Coronary artery (tissue), 2 donors: ENCODE data around the gene PBX3.

Experiments
- DNase-seq: peaks from one replicate; pipeline ENCODE4 v3.0.0-alpha.2; 2017; ENCODE audit warnings: low spot score
- H3K27ac ChIP-seq, 2 donors: fragments of 200-600 bp; sonication (generic); one replicate each; pipeline ENCODE4 v1.5.1; 2016 to 2019
- H3K4me3 ChIP-seq: fragments of 200-600 bp; sonication (generic); 2 replicates; pipeline ENCODE4 v1.5.1; 2016; ENCODE audit warnings: mild to moderate bottlenecking, moderate library complexity
- TF ChIP-seq, protein P1 (sequence below): fragments of 200-600 bp; sonication (generic); IDR thresholded peaks from one replicate; pipeline ENCODE4 v1.5.1; 2019; ENCODE audit warnings: antibody characterized with exemption

Gene PBX3

DNA sequence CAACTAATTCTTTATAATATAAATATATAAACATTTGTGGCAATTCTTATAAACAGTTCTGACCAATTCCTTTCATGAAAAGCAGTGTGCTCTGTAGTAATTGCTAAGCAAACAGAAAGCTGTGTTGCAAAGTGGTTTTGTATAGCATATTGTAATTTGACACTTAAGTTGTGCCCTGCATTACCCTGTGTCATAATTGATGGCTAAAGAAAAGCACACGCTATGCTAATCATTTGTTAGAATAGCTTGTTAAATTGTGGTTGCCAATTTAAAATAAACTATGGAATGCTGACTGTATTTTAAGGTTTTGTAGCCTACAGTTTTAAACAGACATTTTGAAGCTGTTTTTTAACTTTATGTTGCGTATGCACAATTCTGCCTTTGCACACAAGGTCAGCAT lies 140.0 kb downstream of the PBX3 start:
- DNase-seq: no peak
- TF ChIP-seq, protein P1, sequence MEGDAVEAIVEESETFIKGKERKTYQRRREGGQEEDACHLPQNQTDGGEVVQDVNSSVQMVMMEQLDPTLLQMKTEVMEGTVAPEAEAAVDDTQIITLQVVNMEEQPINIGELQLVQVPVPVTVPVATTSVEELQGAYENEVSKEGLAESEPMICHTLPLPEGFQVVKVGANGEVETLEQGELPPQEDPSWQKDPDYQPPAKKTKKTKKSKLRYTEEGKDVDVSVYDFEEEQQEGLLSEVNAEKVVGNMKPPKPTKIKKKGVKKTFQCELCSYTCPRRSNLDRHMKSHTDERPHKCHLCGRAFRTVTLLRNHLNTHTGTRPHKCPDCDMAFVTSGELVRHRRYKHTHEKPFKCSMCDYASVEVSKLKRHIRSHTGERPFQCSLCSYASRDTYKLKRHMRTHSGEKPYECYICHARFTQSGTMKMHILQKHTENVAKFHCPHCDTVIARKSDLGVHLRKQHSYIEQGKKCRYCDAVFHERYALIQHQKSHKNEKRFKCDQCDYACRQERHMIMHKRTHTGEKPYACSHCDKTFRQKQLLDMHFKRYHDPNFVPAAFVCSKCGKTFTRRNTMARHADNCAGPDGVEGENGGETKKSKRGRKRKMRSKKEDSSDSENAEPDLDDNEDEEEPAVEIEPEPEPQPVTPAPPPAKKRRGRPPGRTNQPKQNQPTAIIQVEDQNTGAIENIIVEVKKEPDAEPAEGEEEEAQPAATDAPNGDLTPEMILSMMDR: no peak
- Histone ChIP-seq H3K4me3 (no peak overlapping the region), H3K27ac (no peak overlapping the region)

DNA sequence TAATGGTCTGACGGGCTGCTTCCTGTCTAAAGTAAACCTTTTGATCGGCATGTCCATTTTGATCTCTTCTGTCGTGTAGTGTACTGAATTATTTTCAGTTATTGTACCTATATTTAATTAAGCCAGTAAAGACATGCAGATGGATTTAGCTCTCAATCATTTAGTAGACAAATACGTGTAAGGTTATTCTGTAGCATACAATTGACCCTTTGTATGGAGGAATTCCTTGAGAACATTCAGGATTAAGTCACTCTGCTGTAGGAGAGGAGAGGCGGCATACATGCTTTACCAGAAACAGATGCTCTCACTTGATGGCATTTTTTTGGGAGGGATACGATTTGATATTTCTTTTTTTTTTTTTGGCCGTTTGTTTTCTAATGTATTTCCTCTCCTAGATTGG lies 141.0 kb downstream of the PBX3 start:
- Histone ChIP-seq H3K27ac (no peak overlapping the region), H3K4me3 (no peak overlapping the region)
- no peak for DNase-seq
- TF ChIP-seq, protein P1: no peak

DNA sequence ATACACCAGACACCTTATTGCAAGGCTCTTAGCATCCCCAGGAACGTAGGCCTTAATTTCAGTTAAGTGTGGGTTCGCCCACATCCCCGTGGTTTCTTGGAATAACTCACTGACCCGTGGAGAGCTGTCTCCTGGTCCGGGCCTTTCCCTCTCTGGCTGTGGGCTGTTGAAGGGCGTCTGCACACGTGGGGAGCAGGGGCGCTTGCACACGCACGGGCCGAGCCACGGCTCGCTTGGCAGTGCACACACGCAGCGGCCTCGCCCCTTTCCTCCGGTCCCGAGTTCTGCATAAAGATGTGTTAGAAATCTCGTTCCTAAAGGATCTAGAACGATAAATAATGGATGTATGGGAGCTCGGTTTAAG lies 141.9 kb downstream of the PBX3 start:
- TF ChIP-seq, protein P1: no peak
- no peak for DNase-seq
- Histone ChIP-seq H3K27ac (peak overlapping the region in 1 of 2 donors; percentile 51), H3K4me3 (peak overlapping the region; percentile 76)

DNA sequence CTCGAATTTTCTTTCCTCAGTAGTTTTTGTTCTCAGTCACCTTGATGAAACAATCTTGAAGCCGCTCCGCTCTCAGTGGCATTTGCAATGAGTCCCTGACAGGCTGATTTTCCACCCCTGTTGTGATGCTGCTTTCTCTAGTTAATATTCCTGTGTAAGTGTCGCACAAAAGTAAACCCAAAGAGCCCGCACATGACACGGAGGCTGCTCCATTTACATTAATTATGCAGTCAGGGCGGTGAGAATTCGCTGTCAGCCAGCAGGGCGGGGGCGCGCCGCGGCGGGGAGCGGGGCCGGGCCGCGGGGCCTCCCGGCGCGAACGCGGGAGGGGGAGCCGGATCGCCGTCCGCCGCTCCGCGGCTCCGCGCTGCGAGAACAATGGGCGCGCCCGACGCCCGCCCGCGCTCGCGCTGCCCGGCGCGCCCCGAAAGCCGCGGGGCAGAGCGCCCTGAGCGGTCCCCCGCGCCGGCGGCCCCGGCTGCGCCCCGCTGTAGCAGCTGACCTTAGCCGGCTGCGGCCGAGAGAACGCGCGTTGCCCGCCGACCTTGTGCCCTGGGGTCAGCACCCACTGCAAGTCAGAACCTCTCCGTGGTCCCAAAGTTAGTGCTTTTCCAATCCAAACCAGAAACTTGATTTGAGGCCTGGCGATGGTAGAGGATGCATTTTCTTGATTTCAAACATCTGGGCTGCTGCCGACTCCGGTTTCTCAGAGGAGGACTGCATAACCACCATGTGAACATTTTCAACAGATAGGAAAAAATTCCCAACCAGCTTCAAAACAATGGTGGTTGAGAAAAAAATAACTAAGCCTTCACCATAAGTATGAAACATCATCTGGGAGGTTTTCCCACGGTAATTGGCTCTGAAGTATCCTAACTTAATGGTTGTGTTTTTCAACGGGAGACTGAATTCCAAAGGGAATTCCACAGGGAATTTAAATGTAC lies 142.6 kb downstream of the PBX3 start:
- Histone ChIP-seq H3K27ac (peak overlapping the region in 1 of 2 donors; percentile 51), H3K4me3 (peak overlapping the region; percentile 76)
- DNase-seq: no peak
- TF ChIP-seq, protein P1: no peak

DNA sequence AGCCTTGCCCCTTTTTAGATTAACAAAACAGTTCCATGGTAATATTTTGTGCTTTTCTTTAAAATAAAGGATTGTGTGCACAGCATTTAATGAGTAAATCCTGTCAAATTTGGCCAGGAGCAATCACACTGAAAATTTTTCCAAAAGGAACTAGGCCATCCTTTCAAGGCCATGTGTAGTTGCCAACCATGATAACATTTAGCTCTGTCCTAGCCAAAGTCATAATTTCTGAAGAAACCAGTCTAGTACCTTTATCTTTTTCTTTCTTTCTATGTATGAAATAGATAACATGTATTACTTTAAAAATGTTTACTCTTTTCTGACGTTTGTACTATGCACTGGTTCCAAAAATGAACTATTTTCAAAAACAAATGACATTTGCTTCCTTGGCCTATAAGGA lies 143.7 kb downstream of the PBX3 start:
- Histone ChIP-seq H3K27ac (no peak overlapping the region), H3K4me3 (no peak overlapping the region)
- no peak for DNase-seq
- TF ChIP-seq, protein P1: no peak

DNA sequence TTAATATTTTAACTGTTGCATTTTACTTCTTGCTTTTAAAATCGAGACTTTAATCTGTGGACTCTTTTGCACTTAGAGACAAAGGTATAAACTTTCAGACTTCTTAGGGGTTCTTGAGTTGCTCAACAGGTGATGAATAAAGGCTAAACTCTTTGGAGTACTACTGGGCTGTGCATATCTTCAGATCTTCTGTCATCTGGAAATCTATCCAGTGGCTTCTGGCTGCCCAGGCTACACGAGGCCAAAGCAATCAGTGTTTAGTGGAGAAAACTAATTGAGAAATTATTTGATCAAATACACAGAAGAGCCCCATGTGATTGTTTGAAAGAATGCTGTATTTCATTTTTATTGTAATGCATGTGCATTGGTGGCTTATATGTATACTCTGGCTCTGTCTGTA lies 146.1 kb downstream of the PBX3 start:
- no peak overlapping the region for H3K4me3 ChIP-seq
- no peak for DNase-seq
- TF ChIP-seq, protein P1: no peak
- H3K27ac ChIP-seq: no peak overlapping the region

DNA sequence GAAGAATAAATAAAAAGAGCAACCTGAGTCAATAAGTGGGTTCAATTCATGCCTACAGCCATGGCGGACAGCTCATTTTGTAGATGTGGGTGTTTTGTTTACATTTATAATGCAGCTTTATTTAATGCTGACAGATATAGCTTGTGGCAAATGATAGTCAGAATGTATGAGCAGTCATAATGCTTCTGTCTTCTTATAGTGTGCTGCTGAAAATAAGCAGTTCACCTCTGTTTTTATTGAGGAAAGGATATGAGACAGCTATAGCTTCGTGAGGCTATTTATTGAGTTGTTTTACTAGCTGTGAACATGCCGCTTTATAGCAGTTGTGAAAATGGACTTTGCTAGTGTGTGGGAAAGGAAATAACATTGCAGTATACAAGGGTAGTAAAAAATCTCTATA lies 147.4 kb downstream of the PBX3 start:
- TF ChIP-seq, protein P1: no peak
- Histone ChIP-seq H3K4me3 (no peak overlapping the region), H3K27ac (no peak overlapping the region)
- DNase-seq: no peak
